HG02970 (cell line): ENCODE measurements around the gene GMEB1.
"Not testable (repeated sequence)": the region's sequence is repeated elsewhere in the genome, so short reads cannot be mapped to it uniquely, and the experiment has no call there.

ENCODE experiments used
- ATAC-seq: cut with Tn5 transposase; IDR thresholded peaks from one replicate; pipeline ENCODE4 v1.9.1; 2021; ENCODE audit warnings: mild to moderate bottlenecking, moderate library complexity, moderate number of reproducible peaks; ENCODE audit not compliant: unreplicated experiment, low FRiP score

The GMEB1 gene

GRCh38 chr1:28668191-28668955 is at the start of gene GMEB1:
GMEB1 (plus strand) TSS chr1:28668784; CDS start chr1:28683613, 14,829 bp downstream.
- ATAC-seq: peak; percentile 76

- ATAC-seq: no peak
Observed at GRCh38 chr1:28631713-28632112, 36.9 kb upstream of the GMEB1 start.

- ATAC-seq: no peak
Observed at GRCh38 chr1:28632560-28632959, 36.0 kb upstream of the GMEB1 start.

GRCh38 chr1:28640766-28641165 is 27.8 kb upstream of the GMEB1 start:
- no peak for ATAC-seq

GRCh38 chr1:28642056-28642846 is 26.3 kb upstream of the GMEB1 start:
- peak; percentile 36 for ATAC-seq

GRCh38 chr1:28642847-28643635 is 25.5 kb upstream of the GMEB1 start, which contains the start of gene TAF12:
TAF12 (minus strand) TSS chr1:28643067; CDS start chr1:28622081, 20,986 bp downstream.
- peak; percentile 80 for ATAC-seq

GRCh38 chr1:28644494-28644893 is 24.1 kb upstream of the GMEB1 start:
- ATAC-seq: no peak

GRCh38 chr1:28645406-28645805 is 23.2 kb upstream of the GMEB1 start:
- not testable (repeated sequence) for ATAC-seq

- ATAC-seq: no peak
Observed at GRCh38 chr1:28646040-28646439, 22.5 kb upstream of the GMEB1 start.

- peak; percentile 63 for ATAC-seq
Observed at GRCh38 chr1:28648008-28648473, 20.5 kb upstream of the GMEB1 start.

GRCh38 chr1:28648474-28649198 is 19.9 kb upstream of the GMEB1 start, which contains the start of gene RNU11:
RNU11 (plus strand) TSS chr1:28648600.
- peak; percentile 79 for ATAC-seq

GRCh38 chr1:28653063-28653462 is 15.5 kb upstream of the GMEB1 start:
- ATAC-seq: not testable (repeated sequence)

GRCh38 chr1:28653870-28654269 is 14.7 kb upstream of the GMEB1 start:
- not testable (repeated sequence) for ATAC-seq

GRCh38 chr1:28655448-28656311 is 12.9 kb upstream of the GMEB1 start:
- ATAC-seq: not testable (repeated sequence)

- no peak for ATAC-seq
Observed at GRCh38 chr1:28656335-28656734, 12.2 kb upstream of the GMEB1 start.

- ATAC-seq: no peak
Observed at GRCh38 chr1:28663871-28664470, 4.6 kb upstream of the GMEB1 start.

- ATAC-seq: no peak
Observed at GRCh38 chr1:28666806-28667205, 1.8 kb upstream of the GMEB1 start.

- ATAC-seq: peak; percentile 41
Observed at GRCh38 chr1:28668956-28669723, 556 bp downstream of the GMEB1 start.
